Bone marrow (tissue), 2 donors: ENCODE results near the gene TMEM147.
A peak's percentile ranks its signal among the peaks of the same experiment; 100 is the strongest.

Experiments
- DNase-seq, 2 donors: peaks; one replicate each; lab custom pipeline; 2025; lab: John Stamatoyannopoulos, UW

TMEM147 gene, protein sequence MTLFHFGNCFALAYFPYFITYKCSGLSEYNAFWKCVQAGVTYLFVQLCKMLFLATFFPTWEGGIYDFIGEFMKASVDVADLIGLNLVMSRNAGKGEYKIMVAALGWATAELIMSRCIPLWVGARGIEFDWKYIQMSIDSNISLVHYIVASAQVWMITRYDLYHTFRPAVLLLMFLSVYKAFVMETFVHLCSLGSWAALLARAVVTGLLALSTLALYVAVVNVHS

GRCh38 chr19:35545001-35545854 lies at the start of gene TMEM147:
Gene TMEM147 (plus strand): TSS chr19:35545626. CDS start chr19:35545740, 114 bp downstream.
- peak; percentile 43 to 73 for DNase-seq

DNA sequence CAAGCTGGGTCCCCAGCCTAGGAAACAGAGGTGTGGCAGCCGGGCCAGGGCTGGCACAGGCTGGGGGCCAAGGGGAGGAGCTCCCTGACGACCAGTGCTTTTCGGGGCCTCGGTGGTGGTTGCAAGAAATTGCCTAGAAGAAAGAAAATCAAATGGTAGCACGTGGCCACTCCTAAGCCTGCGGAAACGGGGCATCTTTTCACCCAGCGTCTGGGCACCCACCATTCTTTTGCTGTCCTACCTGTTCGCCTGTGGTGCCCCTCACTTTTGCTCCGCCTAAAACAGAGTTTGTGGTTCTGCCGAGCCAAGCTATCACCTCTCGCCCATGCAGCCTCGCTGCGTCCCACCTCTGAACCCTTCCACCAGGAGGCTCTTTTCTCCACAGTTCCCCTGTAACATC lies 48.0 kb upstream of the TMEM147 start:
- DNase-seq = no peak

DNA sequence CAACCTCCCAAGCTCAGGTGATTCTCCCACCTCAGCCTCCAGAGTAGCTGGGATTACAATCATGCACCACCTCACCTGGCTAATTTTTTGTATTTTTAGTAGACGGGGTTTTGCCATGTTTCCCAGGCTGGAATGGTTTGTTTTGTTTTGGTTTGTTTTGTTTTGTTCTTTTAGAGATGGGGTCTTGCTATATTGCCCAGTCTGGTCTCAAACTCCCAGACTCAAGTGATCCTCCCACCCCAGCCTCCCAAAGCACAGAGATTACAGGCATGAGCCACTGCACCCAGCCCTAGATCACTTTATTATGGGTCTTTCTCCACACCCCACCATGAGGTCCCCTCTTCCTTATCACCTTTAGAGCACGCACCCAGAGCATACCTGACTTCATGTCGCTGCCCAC lies 47.2 kb upstream of the TMEM147 start:
- no peak for DNase-seq

- DNase-seq = no peak
Observed at GRCh38 chr19:35498984-35499527, 46.4 kb upstream of the TMEM147 start.

- DNase-seq = no peak
Observed at GRCh38 chr19:35500611-35501010, 44.8 kb upstream of the TMEM147 start.

- no peak for DNase-seq
Observed at GRCh38 chr19:35501684-35502083, 43.7 kb upstream of the TMEM147 start.

DNA sequence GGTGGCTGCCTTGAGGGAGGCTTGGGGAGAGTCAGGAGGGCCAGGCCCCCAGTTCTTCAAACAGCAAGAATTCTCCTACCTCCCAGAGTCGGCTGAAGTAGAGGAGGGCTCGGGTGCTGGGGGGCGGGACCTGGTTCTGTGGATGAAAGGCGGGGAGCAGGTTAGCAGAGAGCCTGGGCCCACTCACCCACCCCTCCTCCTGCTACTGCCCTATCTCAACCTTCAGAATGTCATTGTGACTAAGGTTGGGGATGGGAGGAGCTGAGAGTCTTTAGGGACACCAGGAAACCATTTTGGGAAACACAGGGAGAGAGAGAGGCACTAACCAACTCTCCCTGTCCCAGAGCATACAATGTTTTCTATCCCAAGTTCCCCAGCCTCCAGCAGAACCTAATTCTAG lies 42.7 kb upstream of the TMEM147 start:
- no peak for DNase-seq

DNA sequence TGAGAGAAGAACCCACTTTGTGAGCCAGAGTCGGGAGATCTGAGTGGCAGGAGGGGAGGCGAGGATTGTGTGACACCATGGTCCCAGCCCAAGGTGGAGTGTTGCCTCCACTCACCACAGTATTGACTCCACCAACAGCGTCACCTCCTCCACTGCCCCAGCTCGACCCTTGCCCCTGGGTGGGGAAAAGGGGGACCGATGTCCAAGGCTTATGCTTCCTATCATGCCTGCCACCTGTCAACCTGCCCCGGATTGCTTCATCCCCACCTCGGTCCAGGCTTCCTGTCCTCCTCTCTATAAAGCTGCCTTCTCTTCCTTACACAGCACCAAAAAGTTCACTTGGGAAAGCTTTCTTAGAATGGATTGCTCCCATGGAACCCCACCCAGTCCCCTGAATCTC lies 39.4 kb upstream of the TMEM147 start:
- no peak for DNase-seq

- DNase-seq = no peak
Observed at GRCh38 chr19:35507561-35507960, 37.9 kb upstream of the TMEM147 start.

DNA sequence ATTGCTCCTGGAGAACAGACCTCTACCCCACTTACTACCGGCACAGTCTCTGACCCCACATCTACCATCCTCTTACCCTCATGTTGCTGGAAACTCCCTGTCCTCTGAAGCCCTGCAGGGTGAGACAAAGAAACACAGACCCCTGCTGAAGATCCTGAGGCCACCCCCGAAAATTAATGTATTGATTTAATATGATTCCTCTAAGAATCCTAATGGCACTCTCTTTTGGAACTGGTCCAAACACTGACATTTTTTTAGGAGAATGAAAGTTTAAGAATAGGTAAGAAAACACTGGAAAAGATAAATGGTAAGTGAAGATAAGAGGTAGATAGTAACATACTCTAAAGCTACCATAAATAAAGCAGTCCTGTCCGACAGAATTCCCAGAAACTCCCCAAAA lies 37.3 kb upstream of the TMEM147 start:
- DNase-seq = no peak

GRCh38 chr19:35509018-35509652 lies 36.3 kb upstream of the TMEM147 start:
- DNase-seq = no peak

- peak; percentile 5 to 17 for DNase-seq
Observed at GRCh38 chr19:35509861-35510625, 35.4 kb upstream of the TMEM147 start.

DNA sequence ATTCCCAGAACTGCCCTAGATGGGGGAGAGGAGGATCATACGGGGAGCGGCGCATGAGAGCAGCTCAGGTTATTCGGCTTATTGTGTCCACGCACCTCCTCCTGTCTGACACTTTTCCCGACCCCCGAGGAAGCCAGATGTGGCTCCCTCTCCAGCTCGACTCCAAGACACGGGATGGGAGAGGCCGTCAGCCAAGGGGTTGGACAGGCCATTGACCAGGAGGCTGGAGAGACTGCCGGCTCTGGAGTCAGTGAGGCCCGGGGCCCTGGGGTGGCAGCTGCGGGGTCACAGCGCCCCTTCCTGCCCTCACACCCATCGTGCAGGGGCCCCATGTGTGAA lies 34.8 kb upstream of the TMEM147 start:
- DNase-seq = no peak

DNA sequence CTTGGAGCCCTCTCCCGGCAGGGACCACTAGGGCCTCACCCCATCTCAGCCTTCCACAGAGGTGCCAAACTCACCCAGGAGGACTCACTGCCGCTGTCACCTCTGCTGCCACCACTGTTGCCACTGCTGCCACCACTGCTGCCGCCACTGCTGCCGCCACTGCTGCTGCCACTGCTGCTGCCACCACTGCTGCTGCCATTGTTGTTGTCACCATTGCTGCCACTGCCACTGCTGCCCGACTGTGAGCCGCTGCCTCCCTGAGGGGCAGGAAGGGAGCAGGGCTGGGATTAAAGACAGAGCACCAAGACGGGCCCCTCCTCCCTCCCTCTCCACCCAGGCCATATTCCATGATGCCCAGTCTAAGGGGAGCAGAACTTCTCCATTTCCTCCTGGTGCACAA lies 34.1 kb upstream of the TMEM147 start:
- no peak for DNase-seq

DNA sequence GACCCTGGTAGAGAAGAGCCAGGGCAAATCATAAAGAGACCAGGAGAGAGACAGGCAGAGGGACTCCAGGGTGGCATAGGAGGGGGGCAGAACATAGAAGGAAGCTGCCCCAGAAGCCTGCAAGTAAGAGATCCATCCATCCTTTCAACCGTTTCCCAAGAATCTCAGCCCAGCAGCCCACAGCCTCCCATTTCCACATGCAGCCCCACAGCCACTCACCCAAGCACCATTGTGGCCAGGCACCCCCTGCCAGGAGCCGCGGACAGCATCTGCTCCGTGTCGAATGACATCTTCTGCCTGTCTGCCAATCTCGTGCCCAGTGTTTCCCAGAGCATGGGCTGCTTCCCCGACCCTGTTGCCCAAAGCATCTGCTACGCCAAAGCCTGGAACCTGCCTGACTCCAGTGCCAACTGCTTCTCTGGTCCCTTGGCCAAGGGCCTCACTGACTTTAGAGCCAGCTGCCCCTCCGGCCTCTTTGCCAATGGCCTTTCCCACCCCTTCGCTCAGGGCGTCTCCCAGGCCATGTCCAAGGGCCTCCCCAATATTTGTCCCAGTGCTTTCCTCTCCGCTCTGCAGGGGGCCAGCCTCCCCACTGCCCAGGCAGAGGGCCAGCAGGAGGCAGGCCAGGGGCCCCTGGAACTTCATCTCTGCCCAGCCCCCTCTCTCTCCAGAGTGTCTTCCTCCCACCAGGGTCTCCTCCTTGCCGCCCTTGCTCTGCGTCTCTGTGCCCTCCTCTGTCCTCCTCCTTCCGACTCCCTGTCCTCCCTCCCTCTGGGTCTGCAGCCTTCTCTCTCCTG lies 32.4 kb upstream of the TMEM147 start:
- no peak for DNase-seq

- no peak for DNase-seq
Observed at GRCh38 chr19:35513628-35514281, 31.7 kb upstream of the TMEM147 start, which contains the start of gene DMKN. Gene DMKN (minus strand): TSS chr19:35513649. CDS start chr19:35513475, 174 bp downstream.

DNA sequence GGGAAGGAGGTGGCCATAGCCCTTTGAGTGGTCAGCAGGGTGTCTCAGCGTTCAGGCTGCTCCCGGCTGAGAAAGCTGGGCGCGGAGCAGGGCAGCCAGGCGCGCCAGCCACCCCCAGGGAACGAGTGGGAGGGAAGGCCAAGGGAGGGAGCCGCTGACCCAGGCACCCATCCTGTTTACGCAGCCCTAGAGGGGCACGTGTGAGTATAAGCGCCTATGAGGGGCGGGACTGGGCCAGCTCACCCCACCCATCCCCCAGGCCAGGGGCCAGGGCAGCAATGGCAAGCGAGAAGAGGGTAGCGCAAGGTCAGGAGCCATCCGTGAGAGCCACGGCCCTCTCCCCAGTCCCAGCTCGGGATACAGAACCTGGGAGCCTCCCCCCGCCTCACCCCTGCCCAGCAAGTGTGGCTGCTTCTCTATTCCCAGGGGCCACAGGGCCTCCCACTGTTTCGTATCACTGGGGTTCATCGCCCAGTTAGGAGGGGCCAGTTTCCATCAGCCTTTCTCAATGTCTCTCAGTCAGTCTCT lies 31.1 kb upstream of the TMEM147 start:
- DNase-seq = no peak

- DNase-seq = no peak
Observed at GRCh38 chr19:35516310-35516709, 29.1 kb upstream of the TMEM147 start.

DNA sequence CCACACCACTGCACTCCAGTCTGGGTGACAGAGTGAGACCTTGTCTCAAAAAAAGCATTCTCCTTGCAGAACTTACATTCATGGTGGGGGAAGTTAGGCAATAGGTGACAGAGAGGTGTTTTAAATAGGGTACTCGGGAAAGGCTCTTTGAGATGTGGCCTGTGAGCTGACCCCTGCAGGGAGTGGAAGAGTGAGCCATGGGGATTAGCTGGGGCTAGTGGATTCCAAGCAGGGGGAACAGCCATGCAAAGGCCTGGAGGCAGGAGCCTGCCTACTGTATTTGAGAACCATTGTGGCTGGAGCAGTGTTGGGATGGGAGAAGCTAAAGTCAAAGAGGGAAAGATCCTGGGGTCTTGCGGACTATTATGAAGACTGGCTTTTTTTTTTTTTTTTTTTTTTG lies 28.1 kb upstream of the TMEM147 start:
- DNase-seq = no peak

DNA sequence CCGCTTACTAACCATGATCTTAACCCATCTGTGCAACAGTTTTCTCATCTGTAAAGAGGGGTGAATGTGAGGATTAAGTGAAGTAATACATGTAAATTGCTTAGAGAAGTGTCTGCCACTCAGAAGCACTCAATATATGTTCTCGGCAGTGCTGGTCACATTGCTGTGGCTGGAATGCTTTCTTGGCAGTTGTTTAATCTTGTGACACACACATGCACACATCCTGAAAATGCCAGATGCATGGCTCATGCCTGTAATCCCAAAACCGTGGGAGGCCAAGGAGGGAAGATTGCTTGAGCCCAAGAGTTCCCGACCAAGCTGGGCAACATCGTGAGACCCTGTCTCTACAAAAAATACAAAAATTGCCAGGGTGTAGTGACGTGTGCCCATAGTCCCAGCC lies 27.1 kb upstream of the TMEM147 start:
- DNase-seq = no peak
